HG03342 (cell line): ENCODE results near the gene FARS2.
"Not testable (repeated sequence)": the region's sequence is repeated elsewhere in the genome, so short reads cannot be mapped to it uniquely, and the experiment has no call there.

Experiments
- ATAC-seq: cut with Tn5 transposase; IDR thresholded peaks from one replicate; pipeline ENCODE4 v1.9.1; 2021; ENCODE audit warnings: mild to moderate bottlenecking, moderate library complexity; ENCODE audit not compliant: unreplicated experiment

FARS2 gene

DNA sequence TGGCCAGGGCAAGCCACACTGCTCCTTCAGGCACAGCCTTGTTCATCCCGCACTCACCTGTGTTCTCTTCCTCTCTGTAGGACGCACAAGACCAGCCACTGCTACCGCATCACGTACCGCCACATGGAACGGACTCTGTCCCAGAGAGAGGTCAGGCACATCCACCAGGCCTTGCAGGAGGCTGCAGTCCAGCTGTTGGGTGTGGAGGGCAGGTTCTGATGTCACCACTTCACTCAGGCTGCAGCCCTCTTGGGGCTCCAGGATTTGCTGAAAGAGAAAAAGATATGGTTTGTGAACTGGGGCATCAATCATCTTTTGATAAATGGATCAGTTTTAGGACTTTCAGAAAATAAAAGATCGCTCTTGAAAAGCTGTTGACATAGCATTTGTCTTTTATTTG is 509.9 kb downstream of the FARS2 start:
- ATAC-seq, result no peak

DNA sequence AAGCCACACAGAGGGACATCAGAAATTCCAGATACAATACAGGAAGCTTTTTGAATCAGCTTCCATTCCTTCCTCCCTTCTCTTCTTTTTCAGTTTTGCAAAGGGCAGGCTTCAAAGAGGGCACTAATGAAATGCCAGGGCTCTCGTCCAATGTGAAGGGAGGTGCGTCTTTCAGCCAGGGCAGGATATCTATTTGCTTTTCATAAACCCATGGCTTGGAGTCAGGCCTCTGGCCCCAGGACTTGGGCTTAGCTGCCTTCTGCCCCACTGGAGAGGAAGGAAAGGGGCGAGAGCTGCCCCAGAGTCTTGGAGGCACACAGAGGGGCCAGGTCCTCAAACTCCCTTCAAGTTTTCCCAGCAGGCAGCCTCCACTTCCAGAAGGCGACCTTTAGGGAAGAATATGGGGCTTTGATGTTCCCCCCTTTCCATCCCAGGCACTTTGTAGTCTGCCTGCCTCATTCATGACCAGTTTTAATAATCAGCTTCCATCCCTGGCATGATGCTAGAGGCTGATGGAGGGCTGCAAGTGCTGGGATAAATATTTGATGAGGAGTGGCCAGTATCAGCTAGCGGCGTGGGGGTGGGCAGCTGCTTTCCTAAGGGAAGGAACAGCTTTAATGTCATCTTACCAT is 510.6 kb downstream of the FARS2 start:
- no peak for ATAC-seq

DNA sequence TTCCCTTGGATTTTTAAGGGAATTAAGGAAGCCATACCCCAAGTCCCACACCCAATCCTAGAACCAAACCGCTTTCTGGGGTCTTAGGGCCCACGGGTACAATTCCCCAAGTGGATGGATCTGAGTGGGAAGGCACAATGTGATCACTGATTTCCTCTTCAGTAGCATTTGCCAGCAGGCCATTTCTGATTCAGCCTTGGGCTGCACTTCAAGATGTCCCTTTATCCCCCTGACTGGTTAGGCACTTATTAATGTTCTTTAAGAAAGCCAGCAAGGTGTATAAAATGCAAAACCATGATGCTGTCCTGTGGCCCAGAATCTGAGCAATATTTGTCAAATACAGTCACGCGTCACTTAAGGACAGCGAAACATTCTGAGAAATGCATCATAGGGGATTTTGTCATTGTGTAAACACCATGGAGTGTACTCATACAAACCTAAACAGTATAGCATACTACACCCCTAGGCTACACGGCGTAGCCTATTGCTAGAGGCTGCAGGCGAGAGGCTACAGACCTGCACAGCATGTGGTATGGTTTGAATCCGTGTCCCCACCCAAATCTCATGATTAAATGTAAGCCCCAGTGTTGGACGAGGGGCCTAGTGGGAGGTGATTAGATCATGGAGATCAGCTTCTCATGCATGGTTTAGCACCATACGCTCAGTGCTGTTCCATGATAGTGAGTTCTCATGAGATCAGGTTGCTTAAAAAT is 511.3 kb downstream of the FARS2 start:
- no peak for ATAC-seq

DNA sequence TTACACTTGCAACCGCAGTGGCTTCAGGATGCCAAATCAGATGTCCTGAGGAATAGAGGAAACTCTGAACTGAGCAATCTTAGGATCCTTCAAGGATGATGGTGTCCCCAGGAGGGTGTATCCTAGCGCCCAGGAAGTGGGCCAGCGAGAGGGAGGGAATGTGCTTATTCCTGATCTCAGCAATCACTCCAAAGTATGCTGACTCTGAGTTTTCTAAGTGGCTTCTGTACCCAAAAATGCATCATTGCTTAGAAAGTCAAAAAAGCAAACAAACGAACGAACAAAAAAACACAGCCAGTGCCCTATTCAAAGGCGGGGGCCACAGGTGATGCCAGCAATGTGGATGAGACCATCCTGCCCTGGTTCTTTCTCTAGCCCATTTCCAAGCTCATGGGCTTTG is 514.8 kb downstream of the FARS2 start:
- no peak for ATAC-seq

DNA sequence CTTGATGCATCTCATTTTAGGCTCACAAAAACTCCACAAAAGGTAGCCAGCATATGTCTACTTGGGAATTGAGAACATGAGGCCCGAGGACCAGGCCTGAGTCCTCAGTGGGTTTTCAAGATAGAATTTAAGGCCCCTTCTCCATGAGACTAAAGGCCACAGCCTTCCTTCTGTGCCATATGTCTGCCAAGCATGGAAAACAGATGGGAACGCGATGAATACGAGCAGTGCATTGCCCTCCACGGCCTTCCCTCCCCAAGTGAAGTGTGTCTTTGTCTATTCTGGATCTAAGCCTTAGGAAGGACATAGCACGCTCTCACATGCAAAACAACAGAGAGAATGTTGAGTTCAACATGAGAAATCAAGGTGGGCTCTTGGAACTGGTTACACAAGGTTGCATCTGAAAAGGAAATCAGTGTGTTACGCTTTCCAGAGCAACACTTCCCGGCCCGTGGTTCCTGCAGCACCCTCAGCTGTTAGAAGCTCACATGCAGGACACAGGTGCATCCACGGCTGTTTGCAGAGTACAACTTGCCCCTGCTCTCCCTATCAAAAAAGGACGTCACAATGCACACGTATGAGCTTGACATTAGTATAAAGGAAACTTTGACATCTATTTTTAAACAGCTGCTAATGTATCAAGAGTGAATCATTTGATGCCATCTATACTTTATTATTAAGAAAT is 515.5 kb downstream of the FARS2 start:
- no peak for ATAC-seq

DNA sequence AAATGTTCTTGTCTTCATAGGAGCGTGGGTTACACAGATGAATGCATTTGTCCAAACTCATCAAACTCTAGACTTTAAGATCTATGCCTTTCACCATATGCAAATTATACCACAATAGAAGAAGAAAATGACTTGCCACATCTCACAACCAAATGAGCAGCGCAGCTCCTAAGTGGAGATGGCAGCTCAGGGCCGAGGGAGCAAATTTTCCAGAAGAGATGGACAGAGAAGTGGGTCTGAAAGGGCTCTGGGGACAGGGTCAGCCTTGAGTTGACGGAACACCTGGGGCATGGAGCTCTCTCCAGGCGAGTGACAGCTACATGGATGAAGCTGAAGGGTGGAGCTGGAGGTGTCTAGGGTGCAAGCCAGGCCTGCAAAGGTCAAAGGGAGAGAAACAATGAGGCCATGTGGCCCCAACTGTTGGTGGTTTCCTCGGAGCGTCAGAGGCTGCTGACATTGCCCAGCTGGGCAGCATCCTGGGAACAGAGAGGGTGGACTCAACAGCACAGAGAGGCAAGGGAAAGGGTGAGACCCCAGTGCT is 517.1 kb downstream of the FARS2 start:
- peak; percentile 95 for ATAC-seq

DNA sequence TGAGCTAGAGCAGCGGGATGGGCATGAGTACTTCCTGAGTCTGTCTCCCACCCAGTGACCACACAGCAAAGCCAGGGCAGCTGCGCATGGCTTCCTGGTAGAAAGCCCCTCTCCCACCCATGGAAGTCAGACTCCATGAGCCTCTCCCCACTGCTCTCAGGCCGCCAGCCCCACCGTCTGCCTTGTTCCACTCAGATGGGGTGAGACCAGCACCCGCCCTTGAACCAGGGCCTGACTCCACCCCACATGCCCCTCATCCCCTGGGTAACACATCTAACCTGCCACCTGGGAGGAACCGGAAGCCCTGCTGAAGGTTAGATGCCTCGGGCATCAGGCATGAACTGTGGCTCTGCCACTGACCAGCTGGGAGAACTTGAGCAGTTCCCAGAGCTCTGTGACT is 517.6 kb downstream of the FARS2 start:
- no peak for ATAC-seq

DNA sequence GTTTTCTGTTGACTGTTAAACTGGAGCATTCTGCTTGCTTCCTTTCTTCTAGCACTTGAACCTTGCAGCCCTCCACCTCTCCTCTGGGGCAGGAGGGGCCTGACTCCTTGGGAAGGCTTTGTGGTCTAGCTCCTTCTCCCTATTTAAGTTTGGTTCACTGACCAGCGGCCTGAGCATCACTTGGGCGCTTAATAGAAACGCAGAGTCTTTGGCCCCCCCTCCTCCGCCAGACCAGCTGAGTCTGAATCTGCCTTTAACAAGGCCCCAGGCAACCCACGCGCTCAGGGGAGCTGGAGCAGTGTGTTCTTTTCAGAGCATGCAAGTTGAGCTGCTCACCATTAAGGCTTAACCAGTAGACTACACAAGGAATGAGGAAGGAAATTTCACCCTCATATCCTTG is 519.7 kb downstream of the FARS2 start:
- ATAC-seq, result no peak

DNA sequence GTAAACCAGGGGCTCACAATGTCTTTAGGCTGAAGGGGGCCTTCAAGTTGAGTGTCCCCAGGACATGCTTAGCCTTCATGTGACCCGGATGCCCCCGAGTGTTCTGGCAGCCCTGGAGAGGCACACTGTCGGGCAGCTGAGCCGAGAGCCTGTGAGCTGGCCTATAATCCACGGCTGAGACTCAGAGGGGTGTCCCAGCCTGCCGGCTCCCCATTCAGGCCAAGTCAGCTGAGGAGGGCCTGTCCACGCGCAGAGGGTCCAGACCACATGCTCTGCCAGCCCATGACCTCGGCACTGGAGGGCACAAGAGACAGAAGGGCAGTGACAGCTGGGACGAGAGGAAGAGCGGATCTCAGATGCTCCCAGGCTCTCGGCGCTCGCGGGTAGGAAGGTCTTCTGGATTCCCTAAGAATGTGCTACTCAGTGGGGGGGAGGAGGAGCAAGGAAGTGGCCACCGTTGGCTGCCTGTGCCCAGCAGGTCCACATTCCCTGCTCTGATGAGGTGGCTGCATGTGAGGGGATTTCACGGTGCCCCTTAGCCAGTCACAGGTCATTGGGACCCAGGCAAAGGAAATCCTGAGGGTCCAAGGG is 520.7 kb downstream of the FARS2 start:
- no peak for ATAC-seq

DNA sequence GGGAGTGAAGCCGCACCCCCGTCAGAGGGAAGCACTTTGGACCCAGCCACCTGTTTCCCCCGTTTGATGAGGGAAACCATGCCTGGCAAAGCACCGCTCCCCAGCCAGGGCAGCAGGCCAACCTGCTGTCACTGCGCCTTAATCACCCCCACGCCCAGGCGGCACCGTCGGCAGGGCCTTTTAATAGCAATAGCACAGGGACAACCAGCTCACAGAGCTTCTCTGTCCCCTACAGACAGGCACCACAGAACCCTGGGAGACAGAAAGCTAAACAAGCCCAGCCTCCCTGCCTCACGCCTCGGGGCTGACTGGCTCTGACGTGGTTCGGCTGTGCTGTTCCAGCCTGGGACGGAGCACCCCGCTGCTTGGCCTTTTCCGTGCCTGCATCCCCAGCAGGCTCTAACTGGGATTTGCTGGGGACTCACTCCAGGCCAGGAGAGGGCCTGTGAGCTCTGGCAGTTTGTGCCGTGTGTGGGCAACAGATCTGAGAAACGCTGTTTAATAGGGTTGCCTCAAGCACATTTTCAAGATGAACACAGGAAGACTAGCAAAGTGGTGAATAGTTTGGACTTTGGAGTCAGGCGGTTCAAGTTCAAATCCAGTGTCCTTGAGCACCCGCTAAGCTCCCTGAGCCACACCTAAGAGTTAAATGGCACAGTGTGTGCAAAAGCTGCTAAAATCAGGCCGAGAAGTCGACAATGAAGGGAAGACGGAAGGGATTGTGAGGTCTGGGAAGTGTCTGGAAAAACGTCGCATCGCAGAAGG is 521.7 kb downstream of the FARS2 start:
- no peak for ATAC-seq

DNA sequence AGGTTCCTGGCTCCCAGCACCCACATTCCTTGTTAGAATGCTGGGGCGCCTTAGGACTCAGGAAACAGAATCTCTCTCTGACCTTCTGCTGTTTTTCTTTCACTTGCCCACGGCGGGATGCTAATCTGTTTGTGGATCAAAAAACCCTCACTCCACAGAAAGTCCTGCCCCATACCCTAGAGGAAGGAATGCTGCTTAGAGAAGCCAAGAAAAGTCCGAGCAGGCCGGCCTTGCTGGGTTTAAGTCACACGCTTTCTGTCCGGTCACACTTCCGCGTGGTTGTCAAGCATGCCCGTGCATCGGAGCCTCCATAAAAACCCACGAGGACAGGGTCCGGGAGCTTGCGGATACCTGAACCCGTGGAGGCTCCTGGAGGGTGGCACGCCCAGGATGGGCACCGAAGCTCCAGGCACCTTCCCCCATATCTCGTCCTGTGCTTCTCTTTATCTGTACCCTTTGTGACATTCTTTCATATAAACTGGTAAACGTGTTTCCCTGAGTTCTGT is 522.3 kb downstream of the FARS2 start:
- no peak for ATAC-seq

DNA sequence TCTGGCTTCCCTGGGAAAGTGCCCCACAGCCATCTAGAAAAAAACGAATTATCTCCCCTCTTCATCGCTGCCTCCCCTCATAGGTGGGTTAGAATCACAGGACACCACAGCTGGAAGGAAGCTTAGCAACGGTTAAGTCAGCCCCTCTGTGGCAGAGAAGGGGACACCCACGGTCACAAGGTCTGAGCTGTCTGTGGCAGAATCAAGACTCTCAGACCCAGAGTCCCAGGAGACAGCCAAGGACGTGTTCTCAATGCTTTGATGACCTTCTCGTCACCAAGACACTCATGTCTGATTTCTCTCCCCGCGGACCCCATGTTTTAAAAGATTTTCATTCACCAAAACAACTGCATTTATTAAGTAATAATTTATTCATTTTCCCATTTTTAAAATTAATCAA is 523.9 kb downstream of the FARS2 start:
- ATAC-seq, result no peak

DNA sequence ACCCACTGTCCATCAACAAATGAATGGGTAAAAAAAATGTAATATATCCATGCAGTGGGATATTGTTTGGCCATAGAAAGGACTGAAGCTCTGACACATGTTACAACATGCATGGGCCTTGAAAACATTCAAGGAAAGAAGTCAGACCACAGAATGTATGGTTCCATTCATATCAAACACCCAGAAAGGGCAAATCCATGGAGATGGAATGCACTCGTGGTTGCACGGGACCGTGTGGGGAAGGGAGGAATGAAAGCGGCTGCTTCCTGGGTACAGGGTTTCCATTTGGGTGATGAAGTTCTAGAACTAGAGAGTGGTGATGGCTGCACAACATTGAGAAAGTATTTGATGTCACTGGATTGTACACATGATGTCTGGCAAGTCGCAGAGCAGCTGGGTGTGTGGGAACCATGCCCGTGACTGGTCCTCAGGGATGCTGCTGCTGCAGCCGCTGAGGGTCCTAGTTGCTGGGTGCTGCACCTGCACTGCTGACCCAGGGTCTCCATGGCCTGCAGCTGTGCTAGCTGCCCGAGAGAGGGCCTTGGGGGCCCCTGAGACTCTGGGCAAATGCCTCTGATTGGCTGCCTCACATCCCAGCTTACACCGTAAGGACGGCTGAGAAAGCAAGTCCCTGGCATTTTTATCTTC is 525.1 kb downstream of the FARS2 start:
- ATAC-seq, result no peak

DNA sequence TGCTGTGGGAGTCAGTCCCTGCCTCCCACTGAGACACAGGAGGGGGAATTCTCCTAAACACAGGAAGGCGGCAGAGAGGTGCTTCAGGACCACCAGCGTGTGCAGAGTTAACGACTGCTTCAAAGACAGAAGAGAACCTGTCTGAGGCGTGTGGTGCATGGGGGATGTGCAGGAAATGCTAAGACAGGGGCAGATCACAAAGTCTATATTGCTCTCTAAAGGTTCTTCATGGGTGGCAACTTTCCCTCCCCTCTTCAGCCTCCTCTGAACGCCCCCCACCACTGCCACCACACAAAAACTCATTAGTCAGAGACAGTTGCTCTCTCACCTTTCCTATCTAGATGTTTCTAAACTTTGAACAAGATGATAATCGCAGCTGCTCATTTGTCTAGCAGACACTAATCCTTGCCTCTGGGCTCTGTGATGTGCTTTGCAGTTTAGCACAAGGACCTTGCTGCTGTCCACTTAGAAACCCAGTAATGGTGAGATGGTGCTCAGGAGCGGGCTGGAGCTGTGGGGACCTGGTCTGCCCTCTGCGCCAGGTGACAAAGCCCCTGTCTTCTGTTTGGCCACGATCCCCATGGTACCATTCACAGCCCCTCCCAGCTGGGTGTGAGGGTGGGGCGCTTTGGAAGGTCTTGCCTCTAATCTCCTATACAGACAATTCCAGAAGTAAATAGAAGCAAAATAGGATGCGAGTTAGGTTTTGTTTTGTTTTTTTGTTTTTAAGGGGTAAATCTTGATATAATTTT is 525.8 kb downstream of the FARS2 start:
- ATAC-seq, result no peak

DNA sequence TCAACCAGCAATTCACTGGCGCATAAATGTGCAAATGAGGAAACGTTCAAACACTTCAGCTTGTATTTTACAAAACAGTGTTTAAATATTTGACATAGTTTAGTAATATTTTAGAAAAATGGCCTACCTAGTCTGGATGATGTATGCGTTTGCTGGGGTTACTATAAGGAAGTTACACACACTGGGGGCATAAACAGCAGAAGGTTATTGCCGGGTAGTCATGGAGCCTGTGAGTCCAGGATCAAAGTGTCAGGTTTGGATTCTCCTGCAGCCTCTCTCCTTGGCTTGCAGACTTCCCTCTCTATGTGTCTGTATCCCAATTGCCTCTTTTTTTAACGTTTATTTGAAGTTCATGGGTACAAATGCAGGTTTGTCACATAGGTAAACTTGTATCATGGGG is 528.1 kb downstream of the FARS2 start:
- ATAC-seq, result not testable (repeated sequence)

DNA sequence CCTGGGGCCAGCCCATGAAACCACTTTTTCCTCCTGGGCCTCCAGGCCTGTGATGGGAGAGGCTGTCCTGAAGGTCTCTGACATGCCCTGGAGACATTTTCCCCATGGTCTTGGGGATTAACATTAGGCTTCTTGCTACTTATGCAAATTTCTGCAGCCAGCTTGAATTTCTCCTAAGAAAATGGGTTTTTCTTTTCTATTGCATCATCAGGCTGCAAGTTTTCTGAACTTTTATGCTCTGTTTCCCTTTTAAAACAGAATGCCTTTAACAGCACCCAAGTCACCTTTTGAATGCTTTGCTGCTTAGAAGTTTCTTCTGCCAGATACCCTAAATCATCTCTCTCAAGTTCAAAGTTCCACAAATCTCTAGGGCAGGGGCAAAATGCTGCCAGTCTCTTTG is 535.2 kb downstream of the FARS2 start:
- ATAC-seq, result not testable (repeated sequence)

DNA sequence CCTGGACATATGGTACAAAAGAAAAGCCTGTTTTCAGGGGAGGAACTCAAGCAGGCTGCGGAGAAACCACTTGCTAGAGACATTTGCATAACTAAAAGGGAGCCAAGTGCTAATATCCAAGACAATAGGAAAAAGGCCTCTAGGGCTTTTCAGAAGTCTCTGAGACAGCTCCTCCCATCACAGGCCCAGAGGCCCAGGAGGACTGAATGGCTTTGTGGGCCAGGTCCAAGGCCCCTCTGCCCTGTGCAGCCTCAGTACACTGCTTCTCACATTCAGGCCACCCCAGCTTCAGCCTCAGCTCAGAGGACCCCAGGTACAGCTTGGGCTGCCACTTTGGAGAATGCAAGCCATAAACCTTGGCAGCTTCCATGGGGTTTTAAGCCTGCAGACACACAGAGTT is 545.1 kb downstream of the FARS2 start:
- not testable (repeated sequence) for ATAC-seq

DNA sequence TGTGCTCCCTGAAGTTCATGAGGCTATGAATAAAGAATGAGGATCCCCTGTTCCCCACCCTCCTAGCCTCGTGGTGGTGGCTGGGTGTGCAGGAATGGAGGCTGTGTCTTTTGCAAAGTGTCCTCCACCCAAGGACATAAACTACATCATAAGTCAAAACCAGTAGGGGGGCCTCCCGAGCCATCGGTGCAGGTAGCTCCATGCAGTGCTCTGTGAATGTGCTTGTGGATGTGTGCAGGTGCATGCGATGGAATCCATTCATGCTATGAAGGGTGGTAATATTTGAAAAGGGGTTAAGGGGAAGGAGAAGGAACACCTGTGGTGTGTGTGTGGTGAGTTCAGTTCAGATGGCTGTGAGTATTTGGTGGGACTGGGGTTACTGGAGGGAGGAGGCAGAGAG is 548.1 kb downstream of the FARS2 start:
- ATAC-seq, result no peak

DNA sequence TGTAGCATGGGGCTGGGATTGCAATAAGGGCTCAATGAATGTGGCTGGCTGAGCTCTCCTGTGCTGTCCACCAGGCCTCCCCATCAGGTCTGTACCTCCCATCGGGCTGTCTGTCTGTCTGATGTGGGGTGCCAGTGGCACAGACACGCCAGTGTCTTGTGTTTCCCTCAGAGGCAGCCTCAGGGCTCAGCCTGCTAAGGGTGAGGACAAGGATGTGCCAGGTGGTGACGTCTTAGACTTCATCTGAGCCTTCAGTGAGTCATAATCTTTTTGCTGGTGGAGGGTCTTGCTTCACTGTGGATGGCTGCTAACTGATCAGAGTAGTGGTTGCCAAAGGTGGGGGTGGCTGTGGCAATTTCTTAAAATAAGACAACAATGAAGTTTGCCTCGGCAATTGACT is 550.7 kb downstream of the FARS2 start:
- ATAC-seq, result no peak
